ENCODE data around the gene PCSK2. TPM values are rescaled to one million over a fixed set of nuclear protein-coding genes. Genes with fewer than 3 reads are reported as not detected.

The PCSK2 gene
- total and polyA plus RNA-seq, 12 donors: 0.32 to 47.6 (median 5.3) TPM

DNA sequence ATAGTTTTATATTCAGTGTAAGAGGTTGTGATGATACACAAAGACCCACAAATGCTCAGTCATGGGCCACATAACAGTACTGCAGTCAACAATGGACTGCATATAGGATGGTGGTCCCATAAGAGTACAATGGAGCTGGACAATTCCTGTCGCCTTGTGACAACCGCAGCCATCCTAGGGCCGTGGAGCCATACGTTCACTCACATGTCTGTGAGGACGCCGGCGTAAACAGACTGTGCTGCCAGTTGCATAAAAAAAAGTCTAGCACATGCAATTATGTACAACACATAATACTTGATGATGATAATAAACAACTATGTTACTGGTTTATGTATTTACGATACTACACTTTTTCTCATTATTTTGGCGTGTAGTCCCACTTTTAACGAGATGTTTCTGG lies 273.4 kb downstream of the PCSK2 start:
- Histone ChIP-seq H3K36me3 (replicated peaks in 1 of 2) (no peaks in the 10 kb centered on the region), H3K27ac (no peak overlapping the region), H3K9me3 (replicated peaks in 1 of 3) (no peaks in the 10 kb centered on the region), H3K4me1 (replicated peaks in 1 of 2) (peaks cover 0 to 2% of the 10 kb centered on the region in 2 donors), H3K27me3 (no peaks in the 10 kb centered on the region), H3K4me3 (no peak overlapping the region)
- DNase-seq: no peak
- intact Hi-C loops (cut with DNase I): loop anchor here (10.0 kb wide), 3 partner anchors 405 to 775 kb away; no protein-coding TSS in a partner anchor
- TF ChIP-seq POLR2A (IDR thresholded peaks at IDR 0.05): no peak
- TF ChIP-seq, protein P1, sequence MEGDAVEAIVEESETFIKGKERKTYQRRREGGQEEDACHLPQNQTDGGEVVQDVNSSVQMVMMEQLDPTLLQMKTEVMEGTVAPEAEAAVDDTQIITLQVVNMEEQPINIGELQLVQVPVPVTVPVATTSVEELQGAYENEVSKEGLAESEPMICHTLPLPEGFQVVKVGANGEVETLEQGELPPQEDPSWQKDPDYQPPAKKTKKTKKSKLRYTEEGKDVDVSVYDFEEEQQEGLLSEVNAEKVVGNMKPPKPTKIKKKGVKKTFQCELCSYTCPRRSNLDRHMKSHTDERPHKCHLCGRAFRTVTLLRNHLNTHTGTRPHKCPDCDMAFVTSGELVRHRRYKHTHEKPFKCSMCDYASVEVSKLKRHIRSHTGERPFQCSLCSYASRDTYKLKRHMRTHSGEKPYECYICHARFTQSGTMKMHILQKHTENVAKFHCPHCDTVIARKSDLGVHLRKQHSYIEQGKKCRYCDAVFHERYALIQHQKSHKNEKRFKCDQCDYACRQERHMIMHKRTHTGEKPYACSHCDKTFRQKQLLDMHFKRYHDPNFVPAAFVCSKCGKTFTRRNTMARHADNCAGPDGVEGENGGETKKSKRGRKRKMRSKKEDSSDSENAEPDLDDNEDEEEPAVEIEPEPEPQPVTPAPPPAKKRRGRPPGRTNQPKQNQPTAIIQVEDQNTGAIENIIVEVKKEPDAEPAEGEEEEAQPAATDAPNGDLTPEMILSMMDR (IDR thresholded peaks at IDR 0.05): no peak
- 88 to 95% (median 91%) methylated on average over 10 of the region's 10 CpGs for WGBS, 4 donors

DNA sequence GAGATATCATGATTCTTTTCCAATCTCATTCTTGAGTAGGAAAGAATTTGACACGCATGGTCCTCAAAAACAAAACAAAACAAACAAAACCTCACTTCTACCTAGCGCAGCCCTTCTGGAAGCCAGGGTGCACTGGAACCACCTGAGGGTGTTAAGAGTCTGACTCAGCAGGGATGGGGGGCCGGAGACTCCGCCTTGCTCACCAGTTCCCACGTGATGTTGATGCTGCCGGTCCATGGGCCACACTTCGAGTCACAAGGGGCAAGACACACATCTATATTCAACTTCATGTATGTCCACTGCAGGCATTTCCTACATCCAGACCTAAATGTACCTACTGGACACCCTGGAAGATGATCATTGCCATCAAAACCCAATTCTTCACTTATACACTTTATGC lies 274.0 kb downstream of the PCSK2 start:
- no peaks in the 10 kb centered on the region for H3K36me3 ChIP-seq (replicated peaks in 1 of 2)
- no peaks in the 10 kb centered on the region for H3K27me3 ChIP-seq
- peaks cover 0 to 7% of the 10 kb centered on the region in 2 donors for H3K4me1 ChIP-seq (replicated peaks in 1 of 2)
- H3K27ac ChIP-seq: no peak overlapping the region
- no peak overlapping the region for H3K4me3 ChIP-seq
- intact Hi-C loops (cut with DNase I): loop anchor here (10.0 kb wide), 3 partner anchors 404 to 774 kb away; no protein-coding TSS in a partner anchor
- no peak for DNase-seq
- no peaks in the 10 kb centered on the region for H3K9me3 ChIP-seq (replicated peaks in 1 of 3)
- TF ChIP-seq, protein P1 (IDR thresholded peaks at IDR 0.05): no peak
- no peak for TF ChIP-seq POLR2A (IDR thresholded peaks at IDR 0.05)
- WGBS, 4 donors: 83 to 98% (median 91%) methylated on average over 2 to 7 of the region's 7 CpGs

DNA sequence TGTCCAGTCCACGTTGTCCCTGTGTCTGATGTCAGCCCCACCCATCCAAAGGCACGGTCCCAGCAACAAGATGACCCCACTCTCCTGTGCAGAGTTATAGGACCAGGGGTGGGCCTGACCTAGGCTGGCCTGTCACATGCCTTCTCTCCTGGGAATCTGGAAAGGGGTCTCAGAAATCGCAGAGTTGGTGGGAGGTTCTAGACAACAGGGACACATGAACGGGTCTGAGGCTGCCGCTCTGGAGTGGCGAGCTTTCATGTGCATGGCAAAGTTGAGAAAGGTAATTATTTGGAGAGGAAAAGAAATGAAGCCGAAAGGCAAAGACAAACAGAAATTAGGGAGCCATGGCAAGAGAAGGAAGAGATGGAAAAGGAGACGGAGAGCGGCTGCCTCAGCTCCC lies 274.9 kb downstream of the PCSK2 start:
- no peak overlapping the region for H3K27ac ChIP-seq
- H3K36me3 ChIP-seq (replicated peaks in 1 of 2): no peaks in the 10 kb centered on the region
- no peaks in the 10 kb centered on the region for H3K27me3 ChIP-seq
- no peaks in the 10 kb centered on the region for H3K9me3 ChIP-seq (replicated peaks in 1 of 3)
- TF ChIP-seq, protein P1 (IDR thresholded peaks at IDR 0.05): no peak
- no peak for TF ChIP-seq POLR2A (IDR thresholded peaks at IDR 0.05)
- WGBS, 4 donors: 81 to 89% (median 84%) methylated on average over 9 of the region's 9 CpGs
- DNase-seq: peak in 1 of 7 donors; percentile 7
- H3K4me3 ChIP-seq: no peak overlapping the region
- peaks cover 0 to 8% of the 10 kb centered on the region in 2 donors for H3K4me1 ChIP-seq (replicated peaks in 1 of 2)
- intact Hi-C loops (cut with DNase I): loop anchor here (10.0 kb wide), 3 partner anchors 403 to 773 kb away; no protein-coding TSS in a partner anchor

DNA sequence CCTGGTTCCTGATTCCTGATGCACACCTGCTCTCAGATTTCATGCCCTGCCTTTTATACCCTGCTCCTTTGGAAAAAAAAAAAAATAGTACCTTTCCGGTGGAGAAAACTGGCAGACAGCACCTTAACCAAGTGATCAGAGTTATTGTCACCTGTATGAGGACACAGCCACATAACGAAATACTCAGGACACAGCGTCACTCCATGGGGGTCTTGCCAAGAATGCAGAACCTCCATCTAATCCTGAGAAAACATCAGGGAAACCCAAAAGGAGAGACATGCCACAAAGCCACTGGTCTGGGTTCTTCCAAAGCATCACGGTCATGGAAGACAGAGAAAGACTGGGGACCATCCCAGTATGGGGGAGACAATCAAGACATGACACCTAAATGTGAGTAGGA lies 275.3 kb downstream of the PCSK2 start:
- Histone ChIP-seq H3K27ac (no peak overlapping the region), H3K27me3 (no peaks in the 10 kb centered on the region), H3K4me1 (replicated peaks in 1 of 2) (peaks cover 0 to 8% of the 10 kb centered on the region in 2 donors), H3K4me3 (no peak overlapping the region), H3K9me3 (replicated peaks in 1 of 3) (no peaks in the 10 kb centered on the region), H3K36me3 (replicated peaks in 1 of 2) (no peaks in the 10 kb centered on the region)
- DNase-seq: no peak
- TF ChIP-seq, protein P1 (IDR thresholded peaks at IDR 0.05): no peak
- no peak for TF ChIP-seq POLR2A (IDR thresholded peaks at IDR 0.05)
- 83 to 93% (median 87%) methylated on average over 4 of the region's 4 CpGs for WGBS, 4 donors
- intact Hi-C loops (cut with DNase I): loop anchor here (10.0 kb wide), 3 partner anchors 403 to 773 kb away; no protein-coding TSS in a partner anchor
